HEK293 (cell line): Measurements from ENCODE around the gene CDT1.

Source experiments
- CTCF ChIA-PET: fragments of 350-600 bp; formaldehyde crosslinking; extraction: SDS; loops from one replicate; lab custom pipeline; 2021; ENCODE audit warnings: antibody characterized with exemption; lab: Yijun Ruan, JAX
- POLR2A ChIA-PET: fragments of 300-600 bp; formaldehyde crosslinking; extraction: SDS; loops from one replicate; lab custom pipeline; 2020; ENCODE audit warnings: antibody characterized with exemption, inconsistent platforms; lab: Yijun Ruan, JAX
- H3K27ac ChIP-seq: fragments of 200-500 bp; sonication (Bioruptor generic); 2 replicates; pipeline ENCODE4 v1.5.1; 2014; ENCODE audit warnings: low read depth, low read length, control low read depth, inconsistent platforms; ENCODE audit errors: extremely low read depth
- H3K36me3 ChIP-seq, 2 experiments: fragments of 200-500 bp in 1 of 2; sonication (Bioruptor generic) in 1 of 2; 1 replicate in 1 of 2; 2 replicates in 1 of 2; pipeline ENCODE4 v1.5.1; 2014 to 2017; ENCODE audit warnings: inconsistent platforms in 2 of 2, low read length in 2 of 2; ENCODE audit not compliant: control insufficient read depth in 2 of 2, insufficient read depth in 1 of 2
- H3K4me1 ChIP-seq: fragments of 200-500 bp; sonication (Bioruptor generic); 2 replicates; pipeline ENCODE4 v1.5.1; 2014; ENCODE audit warnings: mild to moderate bottlenecking, low read length, inconsistent platforms; ENCODE audit not compliant: control insufficient read depth, insufficient read depth
- H3K4me3 ChIP-seq: 2 replicates; pipeline ENCODE4 v1.5.1; 2011; ENCODE audit warnings: low read depth, mild to moderate bottlenecking, control low read depth, low read length, moderate library complexity
- H3K9me3 ChIP-seq: fragments of 200-500 bp; sonication (Bioruptor generic); 2 replicates; pipeline ENCODE4 v1.5.1; 2014; ENCODE audit warnings: low read depth, low read length, inconsistent platforms; ENCODE audit not compliant: control insufficient read depth, insufficient read depth
- BCL11B ChIP-seq: fragments of 450-650 bp; formaldehyde crosslinking; IDR thresholded peaks from 2 replicates; pipeline ENCODE4 v1.5.1; 2016; ENCODE audit warnings: low read depth, missing biosample characterization, missing genetic modification characterization
- HOXA7 ChIP-seq: sonication (generic); formaldehyde crosslinking; IDR thresholded peaks from 2 replicates; pipeline ENCODE4 v1.8.1; 2022; ENCODE audit warnings: missing genetic modification reagents, borderline replicate concordance
- IKZF3 ChIP-seq: fragments of 450-650 bp; IDR thresholded peaks from 2 replicates; pipeline ENCODE4 v1.5.0; 2018; ENCODE audit warnings: missing biosample characterization, mild to moderate bottlenecking, missing genetic modification characterization, moderate library complexity
- KLF1 ChIP-seq: fragments of 450-650 bp; formaldehyde crosslinking; IDR thresholded peaks from 2 replicates; pipeline ENCODE4 v1.5.1; 2016; ENCODE audit warnings: missing biosample characterization, missing genetic modification characterization
- KLF10 ChIP-seq: fragments of 450-650 bp; IDR thresholded peaks from 2 replicates; pipeline ENCODE4 v1.5.1; 2018; ENCODE audit warnings: missing biosample characterization, mild to moderate bottlenecking, missing genetic modification characterization
- KLF16 ChIP-seq: fragments of 450-650 bp; formaldehyde crosslinking; IDR thresholded peaks from 2 replicates; pipeline ENCODE4 v1.5.1; 2017; ENCODE audit warnings: missing biosample characterization, missing genetic modification characterization
- KLF9 ChIP-seq: fragments of 450-650 bp; formaldehyde crosslinking; IDR thresholded peaks from 2 replicates; pipeline ENCODE4 v1.5.1; 2016; ENCODE audit warnings: missing biosample characterization, missing genetic modification characterization, low read depth
- MEIS1 ChIP-seq: sonication (generic); formaldehyde crosslinking; IDR thresholded peaks from 2 replicates; pipeline ENCODE4 v1.8.1; 2022; ENCODE audit warnings: missing genetic modification reagents, mild to moderate bottlenecking, borderline replicate concordance
- OVOL3 ChIP-seq: fragments of 450-650 bp; formaldehyde crosslinking; IDR thresholded peaks from 2 replicates; pipeline ENCODE4 v1.5.1; 2016; ENCODE audit warnings: missing biosample characterization, missing genetic modification characterization
- PRDM1 ChIP-seq: fragments of 450-650 bp; formaldehyde crosslinking; IDR thresholded peaks from 2 replicates; pipeline ENCODE4; 2016; ENCODE audit warnings: missing biosample characterization, missing genetic modification characterization
- SCRT2 ChIP-seq: fragments of 450-650 bp; formaldehyde crosslinking; IDR thresholded peaks from 2 replicates; pipeline ENCODE4 v1.5.1; 2016; ENCODE audit warnings: missing biosample characterization, missing genetic modification characterization
- ZBTB8A ChIP-seq: fragments of 450-650 bp; formaldehyde crosslinking; IDR thresholded peaks from 2 replicates; pipeline ENCODE4 v1.5.1; 2016; ENCODE audit warnings: missing biosample characterization, missing genetic modification characterization
- ZFHX2 ChIP-seq: fragments of 450-650 bp; formaldehyde crosslinking; conservative IDR thresholded peaks from 2 replicates; pipeline ENCODE4 v1.5.1; 2016; ENCODE audit warnings: missing biosample characterization, missing genetic modification characterization
- ZIC2 ChIP-seq: fragments of 450-650 bp; formaldehyde crosslinking; IDR thresholded peaks from 2 replicates; pipeline ENCODE4 v1.5.1; 2016; ENCODE audit warnings: missing biosample characterization, missing genetic modification characterization
- ZNF10 ChIP-seq: fragments of 450-650 bp; formaldehyde crosslinking; IDR thresholded peaks from 2 replicates; pipeline ENCODE4 v1.5.1; 2017; ENCODE audit warnings: missing biosample characterization, missing genetic modification characterization
- ZNF121 ChIP-seq: fragments of 450-650 bp; formaldehyde crosslinking; IDR thresholded peaks from 2 replicates; pipeline ENCODE4 v1.5.1; 2016; ENCODE audit warnings: missing biosample characterization, missing genetic modification characterization
- ZNF223 ChIP-seq: fragments of 450-650 bp; formaldehyde crosslinking; IDR thresholded peaks from 2 replicates; pipeline ENCODE4 v1.5.1; 2016; ENCODE audit warnings: missing biosample characterization, missing genetic modification characterization
- ZNF311 ChIP-seq: fragments of 450-650 bp; formaldehyde crosslinking; IDR thresholded peaks from 2 replicates; pipeline ENCODE4 v1.5.1; 2017; ENCODE audit warnings: missing biosample characterization, missing genetic modification characterization, borderline replicate concordance
- ZNF341 ChIP-seq: fragments of 450-650 bp; formaldehyde crosslinking; IDR thresholded peaks from 2 replicates; pipeline ENCODE4; 2016; ENCODE audit warnings: low read depth, missing biosample characterization, missing genetic modification characterization
- ZNF416 ChIP-seq: fragments of 450-650 bp; formaldehyde crosslinking; IDR thresholded peaks from 2 replicates; pipeline ENCODE4 v1.5.1; 2016; ENCODE audit warnings: missing biosample characterization, missing genetic modification characterization
- ZNF501 ChIP-seq: fragments of 450-650 bp; formaldehyde crosslinking; IDR thresholded peaks from 2 replicates; pipeline ENCODE4 v1.5.1; 2016; ENCODE audit warnings: missing biosample characterization, missing genetic modification characterization
- ZNF558 ChIP-seq: fragments of 450-650 bp; formaldehyde crosslinking; IDR thresholded peaks from 2 replicates; pipeline ENCODE4 v1.5.1; 2016; ENCODE audit warnings: missing biosample characterization, missing genetic modification characterization
- ZNF560 ChIP-seq: fragments of 450-650 bp; formaldehyde crosslinking; IDR thresholded peaks from 2 replicates; pipeline ENCODE4 v1.5.1; 2017; ENCODE audit warnings: missing biosample characterization, missing genetic modification characterization, borderline replicate concordance
- ZNF561 ChIP-seq: fragments of 450-650 bp; IDR thresholded peaks from 2 replicates; pipeline ENCODE4 v1.5.1; 2018; ENCODE audit warnings: missing biosample characterization, missing genetic modification characterization, borderline replicate concordance
- ZNF571 ChIP-seq: fragments of 450-650 bp; formaldehyde crosslinking; IDR thresholded peaks from 2 replicates; pipeline ENCODE4 v1.5.0; 2017; ENCODE audit warnings: missing biosample characterization, missing genetic modification characterization
- ZNF596 ChIP-seq: fragments of 450-650 bp; IDR thresholded peaks from 2 replicates; pipeline ENCODE4 v1.5.0; 2018; ENCODE audit warnings: missing biosample characterization, mild to moderate bottlenecking, missing genetic modification characterization, moderate library complexity
- ZNF621 ChIP-seq: fragments of 450-650 bp; formaldehyde crosslinking; IDR thresholded peaks from 2 replicates; pipeline ENCODE4 v1.5.1; 2017; ENCODE audit warnings: missing biosample characterization, missing genetic modification characterization
- ZNF830 ChIP-seq: fragments of 450-650 bp; IDR thresholded peaks from 2 replicates; pipeline ENCODE4 v1.5.0; 2018; ENCODE audit warnings: missing biosample characterization, missing genetic modification characterization, low read depth, mild to moderate bottlenecking, moderate library complexity
- TF ChIP-seq, protein P1 (sequence below): fragments of 450-650 bp; formaldehyde crosslinking; IDR thresholded peaks from 2 replicates; pipeline ENCODE4 v1.5.1; 2016; ENCODE audit warnings: missing biosample characterization, missing genetic modification characterization
- TF ChIP-seq, protein P2 (sequence below): fragments of 450-650 bp; formaldehyde crosslinking; IDR thresholded peaks from 2 replicates; pipeline ENCODE4 v1.5.1; 2016; ENCODE audit warnings: missing biosample characterization, missing genetic modification characterization
- TF ChIP-seq, protein P3 (sequence below): fragments of 450-650 bp; formaldehyde crosslinking; IDR thresholded peaks from 2 replicates; pipeline ENCODE4 v1.5.1; 2017; ENCODE audit warnings: missing biosample characterization, missing genetic modification characterization
- TF ChIP-seq, protein P4 (sequence below): fragments of 450-650 bp; formaldehyde crosslinking; IDR thresholded peaks from 2 replicates; pipeline ENCODE4 v1.5.1; 2016; ENCODE audit warnings: missing biosample characterization, missing genetic modification characterization

The CDT1 gene

DNA sequence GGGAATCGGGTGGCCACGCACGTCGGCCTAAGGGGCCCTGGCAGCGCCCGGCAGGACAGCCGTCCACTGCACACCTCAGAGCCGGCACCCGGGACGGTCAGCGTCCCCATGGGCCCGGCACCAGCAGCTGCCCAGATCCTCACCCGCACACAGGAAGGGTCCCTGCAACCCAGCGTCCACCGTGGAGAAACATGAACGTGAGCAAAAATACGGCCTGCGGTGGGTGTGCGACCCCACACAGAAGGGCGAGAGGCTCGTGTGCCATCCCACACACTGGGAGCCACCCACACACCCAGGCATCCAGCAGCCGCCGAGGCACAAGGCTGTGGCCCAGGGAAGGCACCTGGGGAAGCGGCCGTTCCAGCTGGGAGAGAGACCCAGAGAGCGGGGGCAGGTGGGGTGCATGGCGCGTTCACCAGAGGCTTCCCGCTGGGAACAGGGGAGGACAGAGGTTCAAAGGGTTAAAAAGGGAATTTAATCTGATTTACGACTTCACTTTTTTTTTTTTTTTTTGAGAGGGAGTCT lies 25.0 kb upstream of the CDT1 start (continued):
- TF ChIP-seq ZNF121 (tag by site-specific recombination) (no peak), ZNF501 (tag by site-specific recombination) (no peak), ZNF416 (tag by site-specific recombination) (no peak), ZBTB8A (0 out of 2 replicates have a peak, but pooled peaks have one; percentile 2), ZNF341 (tag by site-specific recombination) (peak; percentile 35; the same call in 1 of the 2 replicates), IKZF3 (tag by site-specific recombination) (peak; percentile 51; the same call in 1 of the 2 replicates), KLF9 (tag by site-specific recombination) (no peak), ZFHX2 (tag by site-specific recombination) (peak; percentile 96), PRDM1 (tag by site-specific recombination) (peak; percentile 59; the same call in 1 of the 2 replicates), KLF16 (tag by site-specific recombination) (no peak), ZNF830 (tag by site-specific recombination) (no peak), ZNF561 (tag by site-specific recombination) (no peak), ZNF558 (tag by site-specific recombination) (no peak), OVOL3 (tag by site-specific recombination) (no peak), ZNF560 (tag by site-specific recombination) (no peak), KLF1 (tag by site-specific recombination) (no peak), ZIC2 (tag by site-specific recombination) (peak; percentile 75), ZNF596 (tag by site-specific recombination) (peak; percentile 55; the same call in 1 of the 2 replicates), ZNF311 (tag by site-specific recombination) (no peak), ZNF10 (no peak), MEIS1 (CRISPR knock-in tag) (no peak), BCL11B (tag by site-specific recombination) (no peak), ZNF223 (tag by site-specific recombination) (no peak)
- TF ChIP-seq, protein P1, sequence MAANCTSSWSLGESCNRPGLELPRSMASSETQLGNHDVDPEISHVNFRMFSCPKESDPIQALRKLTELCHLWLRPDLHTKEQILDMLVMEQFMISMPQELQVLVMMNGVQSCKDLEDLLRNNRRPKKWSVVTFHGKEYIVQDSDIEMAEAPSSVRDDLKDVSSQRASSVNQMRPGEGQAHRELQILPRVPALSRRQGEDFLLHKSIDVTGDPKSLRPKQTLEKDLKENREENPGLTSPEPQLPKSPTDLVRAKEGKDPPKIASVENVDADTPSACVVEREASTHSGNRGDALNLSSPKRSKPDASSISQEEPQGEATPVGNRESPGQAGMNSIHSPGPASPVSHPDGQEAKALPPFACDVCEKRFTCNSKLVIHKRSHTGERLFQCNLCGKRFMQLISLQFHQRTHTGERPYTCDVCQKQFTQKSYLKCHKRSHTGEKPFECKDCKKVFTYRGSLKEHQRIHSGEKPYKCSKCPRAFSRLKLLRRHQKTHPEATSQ (tag by site-specific recombination), result no peak
- TF ChIP-seq, protein P2, sequence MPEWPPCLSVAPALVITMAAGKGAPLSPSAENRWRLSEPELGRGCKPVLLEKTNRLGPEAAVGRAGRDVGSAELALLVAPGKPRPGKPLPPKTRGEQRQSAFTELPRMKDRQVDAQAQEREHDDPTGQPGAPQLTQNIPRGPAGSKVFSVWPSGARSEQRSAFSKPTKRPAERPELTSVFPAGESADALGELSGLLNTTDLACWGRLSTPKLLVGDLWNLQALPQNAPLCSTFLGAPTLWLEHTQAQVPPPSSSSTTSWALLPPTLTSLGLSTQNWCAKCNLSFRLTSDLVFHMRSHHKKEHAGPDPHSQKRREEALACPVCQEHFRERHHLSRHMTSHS (tag by site-specific recombination), result no peak

DNA sequence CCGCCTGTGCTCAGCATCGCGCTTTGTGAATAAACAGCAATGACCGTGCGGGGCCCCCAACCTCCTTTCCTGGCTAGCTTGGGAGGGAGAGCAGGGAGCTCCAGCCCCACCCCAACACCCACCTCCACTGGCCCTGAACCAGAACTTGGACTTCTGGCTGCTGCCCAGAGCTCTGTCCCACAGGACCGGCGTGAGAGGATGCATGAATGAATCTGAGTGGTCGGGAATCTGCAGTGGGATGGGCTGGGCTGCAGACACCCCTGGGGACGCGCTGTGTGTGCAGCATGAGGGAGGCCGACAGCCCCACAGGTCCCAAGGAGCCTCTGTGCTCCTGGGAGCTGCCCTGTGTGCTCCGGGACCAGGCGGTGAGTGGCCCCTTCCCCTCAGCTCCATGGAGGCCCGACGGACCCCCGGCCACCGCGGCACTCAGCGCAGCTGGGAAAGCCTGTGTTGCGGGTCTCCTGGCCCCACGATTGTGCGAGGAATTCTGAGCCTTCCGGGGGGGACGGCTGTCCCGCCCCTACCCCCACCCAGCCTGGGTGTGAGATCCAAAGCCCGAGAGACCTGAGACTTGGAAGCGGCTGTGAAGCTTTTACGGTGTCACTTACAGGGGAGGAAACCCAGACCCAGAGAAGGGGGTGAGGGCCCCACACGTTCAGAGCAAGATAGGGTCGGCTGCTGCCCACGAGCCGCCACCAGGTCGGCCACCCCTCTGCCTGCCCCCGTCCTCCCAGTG lies 24.0 kb upstream of the CDT1 start:
- ChIA-PET POLR2A (interaction anchor here (0.6 to 6.7 kb wide), 4 partner anchors 10 to 452 kb away, joined by 3 to 97 read pairs (median 3); no protein-coding TSS in a partner anchor), CTCF (interaction anchor here (0.6 to 1.0 kb wide), 4 partner anchors 20 to 163 kb away, joined by 3 to 4 read pairs (median 4); no protein-coding TSS in a partner anchor)
- Histone ChIP-seq H3K4me3 (no peak overlapping the region), H3K36me3 (no peaks in the 10 kb centered on the region), H3K27ac (peak overlapping the region; percentile 11; the same call in 1 of the 2 replicates), H3K9me3 (no peaks in the 10 kb centered on the region), H3K4me1 (peaks cover 29% of the 10 kb centered on the region)
- TF ChIP-seq ZNF571 (tag by site-specific recombination) (no peak), ZNF10 (no peak), KLF10 (tag by site-specific recombination) (no peak), HOXA7 (CRISPR knock-in tag) (no peak), ZNF621 (tag by site-specific recombination) (no peak), SCRT2 (tag by site-specific recombination) (no peak), KLF1 (tag by site-specific recombination) (peak; percentile 47)
- TF ChIP-seq, protein P3, sequence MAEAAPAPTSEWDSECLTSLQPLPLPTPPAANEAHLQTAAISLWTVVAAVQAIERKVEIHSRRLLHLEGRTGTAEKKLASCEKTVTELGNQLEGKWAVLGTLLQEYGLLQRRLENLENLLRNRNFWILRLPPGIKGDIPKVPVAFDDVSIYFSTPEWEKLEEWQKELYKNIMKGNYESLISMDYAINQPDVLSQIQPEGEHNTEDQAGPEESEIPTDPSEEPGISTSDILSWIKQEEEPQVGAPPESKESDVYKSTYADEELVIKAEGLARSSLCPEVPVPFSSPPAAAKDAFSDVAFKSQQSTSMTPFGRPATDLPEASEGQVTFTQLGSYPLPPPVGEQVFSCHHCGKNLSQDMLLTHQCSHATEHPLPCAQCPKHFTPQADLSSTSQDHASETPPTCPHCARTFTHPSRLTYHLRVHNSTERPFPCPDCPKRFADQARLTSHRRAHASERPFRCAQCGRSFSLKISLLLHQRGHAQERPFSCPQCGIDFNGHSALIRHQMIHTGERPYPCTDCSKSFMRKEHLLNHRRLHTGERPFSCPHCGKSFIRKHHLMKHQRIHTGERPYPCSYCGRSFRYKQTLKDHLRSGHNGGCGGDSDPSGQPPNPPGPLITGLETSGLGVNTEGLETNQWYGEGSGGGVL, result peak; percentile 64
- TF ChIP-seq, protein P4, sequence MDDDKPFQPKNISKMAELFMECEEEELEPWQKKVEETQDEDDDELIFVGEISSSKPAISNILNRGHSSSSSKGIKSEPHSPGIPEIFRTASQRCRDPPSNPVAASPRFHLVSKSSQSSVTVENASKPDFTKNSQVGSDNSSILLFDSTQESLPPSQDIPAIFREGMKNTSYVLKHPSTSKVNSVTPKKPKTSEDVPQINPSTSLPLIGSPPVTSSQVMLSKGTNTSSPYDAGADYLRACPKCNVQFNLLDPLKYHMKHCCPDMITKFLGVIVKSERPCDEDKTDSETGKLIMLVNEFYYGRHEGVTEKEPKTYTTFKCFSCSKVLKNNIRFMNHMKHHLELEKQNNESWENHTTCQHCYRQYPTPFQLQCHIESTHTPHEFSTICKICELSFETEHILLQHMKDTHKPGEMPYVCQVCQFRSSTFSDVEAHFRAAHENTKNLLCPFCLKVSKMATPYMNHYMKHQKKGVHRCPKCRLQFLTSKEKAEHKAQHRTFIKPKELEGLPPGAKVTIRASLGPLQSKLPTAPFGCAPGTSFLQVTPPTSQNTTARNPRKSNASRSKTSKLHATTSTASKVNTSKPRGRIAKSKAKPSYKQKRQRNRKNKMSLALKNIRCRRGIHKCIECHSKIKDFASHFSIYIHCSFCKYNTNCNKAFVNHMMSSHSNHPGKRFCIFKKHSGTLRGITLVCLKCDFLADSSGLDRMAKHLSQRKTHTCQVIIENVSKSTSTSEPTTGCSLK (tag by site-specific recombination), result no peak
